ENCODE measurements around the gene CDC25A. TPM values are rescaled to one million over a fixed set of nuclear protein-coding genes. Genes with fewer than 3 reads are reported as not detected.

CDC25A gene
- total and polyA plus RNA-seq, 2 of the 8 experiments (the other 6 are each of a cell fraction or from before 2014, with no cell fraction given), result 20.7 to 62.1 TPM

DNA sequence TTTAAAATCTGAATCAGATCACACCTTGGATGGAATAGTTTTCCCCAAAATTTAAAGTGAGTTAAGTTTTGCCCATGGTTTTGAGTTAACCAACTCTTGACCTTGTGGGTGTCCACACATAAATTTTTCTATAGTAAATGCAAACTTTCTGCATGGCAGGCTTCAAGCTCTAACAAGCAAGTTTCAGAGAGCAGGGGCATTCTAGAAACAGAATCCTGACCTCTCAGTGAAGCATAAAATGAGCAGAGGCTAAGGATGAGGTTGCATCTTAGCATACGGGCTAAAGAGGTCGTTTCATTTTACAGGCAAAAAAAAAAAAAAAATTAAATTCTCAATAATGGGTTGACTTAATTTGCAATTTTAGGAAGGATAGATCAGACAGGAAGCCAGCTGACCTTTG is 32.1 kb downstream of the CDC25A start (continued):
- no peak for TF ChIP-seq PHF8 (conservative IDR thresholded peaks at IDR 0.05; ENCODE audit: low read depth, low read length)
- no peak for TF ChIP-seq CREB1 (IDR thresholded peaks at IDR 0.05)
- no peak for TF ChIP-seq SIRT6 (IDR thresholded peaks at IDR 0.05; ENCODE audit: low read length)
- TF ChIP-seq RNF2 (IDR thresholded peaks at IDR 0.05; ENCODE audit: borderline replicate concordance, low read depth, low read length, missing control alignments, poor library complexity, severe bottlenecking), result no peak

All from H1 (cell line).